DND-41 (cell line): ENCODE results near the gene ADARB2.

Experiments used
- EZH2 ChIP-seq: IDR thresholded peaks from 3 replicates; pipeline ENCODE4 v1.6.1; 2012; ENCODE audit warnings: borderline replicate concordance, low read depth, mild to moderate bottlenecking, moderate library complexity, low read length, inconsistent platforms; ENCODE audit not compliant: severe bottlenecking
- TF ChIP-seq, protein P1 (sequence below): IDR thresholded peaks from 2 replicates; pipeline ENCODE4 v1.5.1; 2012; ENCODE audit warnings: borderline replicate concordance, low read length, moderate library complexity, mild to moderate bottlenecking; ENCODE audit not compliant: poor library complexity, severe bottlenecking; ENCODE audit errors: extremely low read depth

DNA sequence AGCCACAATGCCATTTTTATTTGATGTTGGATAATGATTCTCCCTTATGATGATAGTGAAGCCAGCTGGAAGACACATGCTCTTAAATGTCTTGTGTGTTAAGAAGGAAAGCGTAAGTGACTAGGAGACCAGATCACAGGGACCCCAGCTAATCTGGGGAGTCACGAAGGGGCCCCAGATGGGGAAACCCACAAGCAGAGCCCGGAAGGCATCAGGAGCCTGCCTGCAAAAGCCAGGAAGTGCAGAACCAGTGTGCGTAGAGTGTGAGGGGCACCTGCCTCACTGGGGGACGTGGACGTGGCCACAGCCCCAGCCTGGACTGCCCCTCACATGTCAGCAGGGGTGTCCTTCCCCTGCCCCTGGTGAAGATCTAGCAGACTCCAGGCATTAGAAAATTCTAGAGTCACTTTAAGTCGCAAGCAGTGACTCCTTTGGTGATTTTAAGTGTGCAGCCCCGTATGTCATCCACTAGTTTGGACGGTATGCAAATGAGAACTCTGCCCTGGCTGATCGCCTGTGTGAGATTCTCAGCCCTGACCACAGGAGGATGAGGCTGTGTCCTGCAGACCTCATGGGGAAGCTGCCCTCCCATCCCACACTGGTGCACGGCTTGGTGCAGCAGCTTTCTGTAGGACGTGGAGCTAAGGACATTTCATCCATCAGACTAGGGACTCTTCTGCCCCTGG lies 438.1 kb downstream of the ADARB2 start:
- TF ChIP-seq, protein P1, sequence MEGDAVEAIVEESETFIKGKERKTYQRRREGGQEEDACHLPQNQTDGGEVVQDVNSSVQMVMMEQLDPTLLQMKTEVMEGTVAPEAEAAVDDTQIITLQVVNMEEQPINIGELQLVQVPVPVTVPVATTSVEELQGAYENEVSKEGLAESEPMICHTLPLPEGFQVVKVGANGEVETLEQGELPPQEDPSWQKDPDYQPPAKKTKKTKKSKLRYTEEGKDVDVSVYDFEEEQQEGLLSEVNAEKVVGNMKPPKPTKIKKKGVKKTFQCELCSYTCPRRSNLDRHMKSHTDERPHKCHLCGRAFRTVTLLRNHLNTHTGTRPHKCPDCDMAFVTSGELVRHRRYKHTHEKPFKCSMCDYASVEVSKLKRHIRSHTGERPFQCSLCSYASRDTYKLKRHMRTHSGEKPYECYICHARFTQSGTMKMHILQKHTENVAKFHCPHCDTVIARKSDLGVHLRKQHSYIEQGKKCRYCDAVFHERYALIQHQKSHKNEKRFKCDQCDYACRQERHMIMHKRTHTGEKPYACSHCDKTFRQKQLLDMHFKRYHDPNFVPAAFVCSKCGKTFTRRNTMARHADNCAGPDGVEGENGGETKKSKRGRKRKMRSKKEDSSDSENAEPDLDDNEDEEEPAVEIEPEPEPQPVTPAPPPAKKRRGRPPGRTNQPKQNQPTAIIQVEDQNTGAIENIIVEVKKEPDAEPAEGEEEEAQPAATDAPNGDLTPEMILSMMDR: no peak
- TF ChIP-seq EZH2: no peak
